IPS-20b (cell line): Measurements from ENCODE around the gene PCF11.

Experiments
- H3K27ac ChIP-seq: one replicate; pipeline ENCODE4 v1.5.1; 2013; ENCODE audit warnings: low read length
- H3K27me3 ChIP-seq: 2 replicates; pipeline ENCODE4 v1.6.1; 2013; ENCODE audit warnings: mild to moderate bottlenecking, low read length, inconsistent platforms; ENCODE audit not compliant: insufficient read depth
- H3K36me3 ChIP-seq: 2 replicates; pipeline ENCODE4 v1.6.1; 2013; ENCODE audit warnings: low read depth, mild to moderate bottlenecking, inconsistent platforms, low read length, moderate library complexity; ENCODE audit not compliant: insufficient read depth
- H3K4me1 ChIP-seq: 2 replicates; pipeline ENCODE4 v1.6.1; 2013; ENCODE audit warnings: mild to moderate bottlenecking, control low read depth, inconsistent platforms, low read length, moderate library complexity; ENCODE audit not compliant: insufficient read depth
- H3K4me3 ChIP-seq: 2 replicates; pipeline ENCODE4 v1.5.1; 2013; ENCODE audit warnings: mild to moderate bottlenecking, low read length, inconsistent platforms
- H3K9ac ChIP-seq: 2 replicates; pipeline ENCODE4 v1.6.1; 2013; ENCODE audit warnings: low read depth, mild to moderate bottlenecking, inconsistent platforms, low read length, moderate library complexity
- H3K9me3 ChIP-seq: 2 replicates; pipeline ENCODE4 v1.6.1; 2013; ENCODE audit warnings: mild to moderate bottlenecking, low read depth, low read length, inconsistent platforms; ENCODE audit not compliant: insufficient read depth

PCF11 gene

GRCh38 chr11:83235825-83236224, 78.9 kb downstream of the PCF11 start:
- Histone ChIP-seq H3K9ac (no peak overlapping the region), H3K4me1 (no peaks in the 10 kb centered on the region), H3K27ac (no peak overlapping the region), H3K9me3 (no peaks in the 10 kb centered on the region), H3K4me3 (no peak overlapping the region), H3K27me3 (no peaks in the 10 kb centered on the region), H3K36me3 (no peaks in the 10 kb centered on the region)
